Stimulated activated CD8-positive, alpha-beta memory T cell treated with anti-CD3 and anti-CD28 coated beads, Interleukin-4, amount 100 ng/mL, for 48 hours (primary cell): ENCODE results near the gene PAN3.

Source experiments
- DNase-seq: peaks from one replicate; pipeline ENCODE4 v3.0.0-alpha.2; 2020

PAN3 gene

DNA sequence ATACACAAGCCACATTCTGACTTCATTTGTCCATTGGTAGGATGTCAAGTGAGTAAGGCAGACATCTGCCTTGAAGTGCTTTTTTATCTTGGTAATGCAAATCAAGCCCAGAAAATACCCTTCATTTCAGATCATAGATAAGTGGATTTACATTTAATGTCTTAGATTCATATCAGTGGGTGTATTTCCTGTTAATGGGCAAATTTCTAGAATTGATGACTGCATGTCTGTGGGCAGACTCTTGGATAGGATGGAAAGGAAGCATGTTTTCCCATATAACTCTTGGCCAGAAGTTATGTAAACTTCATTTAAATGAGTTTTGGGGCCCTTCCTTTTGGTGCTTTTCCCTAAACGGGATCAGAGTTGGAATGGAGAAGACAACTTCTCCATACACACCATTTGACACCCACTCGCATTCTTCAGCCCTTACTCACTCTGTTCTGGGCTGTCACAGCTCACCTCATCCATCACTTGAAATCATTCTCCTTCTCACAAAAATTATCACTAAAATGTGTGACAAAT is 202.0 kb downstream of the PAN3 start:
- DNase-seq = no peak

DNA sequence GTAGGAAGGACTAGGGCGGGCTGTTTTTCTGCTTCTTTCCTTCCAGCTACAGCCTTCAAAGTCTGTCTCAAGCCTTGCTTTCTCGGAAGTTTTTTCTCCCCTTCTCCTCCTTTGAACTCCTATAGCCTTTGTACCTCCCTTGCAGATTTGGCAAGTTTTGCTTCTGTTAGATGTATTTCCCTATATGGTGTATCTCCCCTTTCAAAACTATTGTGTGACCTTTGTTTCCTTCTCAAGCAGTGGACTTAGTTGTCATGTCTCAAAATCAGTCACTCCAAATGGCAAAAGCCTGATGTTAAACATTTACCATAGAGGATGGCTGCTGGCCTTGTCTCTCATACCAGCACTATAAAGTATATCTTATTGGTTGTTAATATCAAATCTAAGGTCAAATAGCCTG is 203.9 kb downstream of the PAN3 start:
- no peak for DNase-seq

GRCh38 chr13:28344163-28344562 is 205.8 kb downstream of the PAN3 start:
- no peak for DNase-seq
